ENCODE measurements around the gene CLTCL1.
"Not testable (repeated sequence)": the region's sequence is repeated elsewhere in the genome, so short reads cannot be mapped to it uniquely, and the experiment has no call there.

The CLTCL1 gene

GRCh38 chr22:19158649-19159048 is 132.9 kb downstream of the CLTCL1 start:
- not testable (repeated sequence) for H3K4me1 ChIP-seq (ENCODE audit: control insufficient read depth in 2 of 2, insufficient read depth in 2 of 2, low read length in 2 of 2); H3K4me3 ChIP-seq (ENCODE audit: low read length in 2 of 2); H3K27me3 ChIP-seq (ENCODE audit: control insufficient read depth in 2 of 2, insufficient read depth in 2 of 2, low read length in 2 of 2); H3K27ac ChIP-seq (ENCODE audit: low read depth in 2 of 2, low read length in 2 of 2); H3K36me3 ChIP-seq (ENCODE audit: control insufficient read depth in 2 of 2, insufficient read depth in 2 of 2, low read length in 2 of 2); H3K9me3 ChIP-seq (ENCODE audit: control insufficient read depth in 2 of 2, low read length in 2 of 2); H3K9ac ChIP-seq (ENCODE audit: low read depth in 1 of 2, low read length in 2 of 2)

DNA sequence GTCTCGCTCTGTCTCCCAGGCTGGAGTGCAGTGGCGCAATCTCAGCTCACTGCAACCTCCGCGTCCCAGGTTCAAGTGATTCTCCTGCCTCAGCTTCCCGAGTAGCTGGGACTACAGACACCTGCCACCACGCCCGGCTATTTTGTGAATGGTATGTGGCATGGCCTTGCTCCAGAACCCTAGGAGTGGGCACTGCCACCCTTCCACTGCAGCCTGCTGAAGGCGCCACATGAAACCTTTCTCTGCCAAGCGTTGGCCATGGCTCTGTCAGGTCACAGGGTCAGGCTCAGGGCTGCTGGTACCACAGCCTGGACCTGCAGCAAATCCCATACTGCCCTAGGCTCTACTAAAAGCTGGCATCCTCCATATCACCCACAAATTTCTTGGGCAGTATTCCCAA is 135.4 kb downstream of the CLTCL1 start:
- H3K9ac ChIP-seq (ENCODE audit: low read depth in 1 of 2, low read length in 2 of 2); H3K4me1 ChIP-seq (ENCODE audit: control insufficient read depth in 2 of 2, insufficient read depth in 2 of 2, low read length in 2 of 2); H3K9me3 ChIP-seq (ENCODE audit: control insufficient read depth in 2 of 2, low read length in 2 of 2); H3K27ac ChIP-seq (ENCODE audit: low read depth in 2 of 2, low read length in 2 of 2); H3K36me3 ChIP-seq (ENCODE audit: control insufficient read depth in 2 of 2, insufficient read depth in 2 of 2, low read length in 2 of 2); H3K4me3 ChIP-seq (ENCODE audit: low read length in 2 of 2): not testable (repeated sequence)
- peaks cover 13 to 20% of the 10 kb centered on the region in 2 donors for H3K27me3 ChIP-seq (ENCODE audit: control insufficient read depth in 2 of 2, insufficient read depth in 2 of 2, low read length in 2 of 2)

DNA sequence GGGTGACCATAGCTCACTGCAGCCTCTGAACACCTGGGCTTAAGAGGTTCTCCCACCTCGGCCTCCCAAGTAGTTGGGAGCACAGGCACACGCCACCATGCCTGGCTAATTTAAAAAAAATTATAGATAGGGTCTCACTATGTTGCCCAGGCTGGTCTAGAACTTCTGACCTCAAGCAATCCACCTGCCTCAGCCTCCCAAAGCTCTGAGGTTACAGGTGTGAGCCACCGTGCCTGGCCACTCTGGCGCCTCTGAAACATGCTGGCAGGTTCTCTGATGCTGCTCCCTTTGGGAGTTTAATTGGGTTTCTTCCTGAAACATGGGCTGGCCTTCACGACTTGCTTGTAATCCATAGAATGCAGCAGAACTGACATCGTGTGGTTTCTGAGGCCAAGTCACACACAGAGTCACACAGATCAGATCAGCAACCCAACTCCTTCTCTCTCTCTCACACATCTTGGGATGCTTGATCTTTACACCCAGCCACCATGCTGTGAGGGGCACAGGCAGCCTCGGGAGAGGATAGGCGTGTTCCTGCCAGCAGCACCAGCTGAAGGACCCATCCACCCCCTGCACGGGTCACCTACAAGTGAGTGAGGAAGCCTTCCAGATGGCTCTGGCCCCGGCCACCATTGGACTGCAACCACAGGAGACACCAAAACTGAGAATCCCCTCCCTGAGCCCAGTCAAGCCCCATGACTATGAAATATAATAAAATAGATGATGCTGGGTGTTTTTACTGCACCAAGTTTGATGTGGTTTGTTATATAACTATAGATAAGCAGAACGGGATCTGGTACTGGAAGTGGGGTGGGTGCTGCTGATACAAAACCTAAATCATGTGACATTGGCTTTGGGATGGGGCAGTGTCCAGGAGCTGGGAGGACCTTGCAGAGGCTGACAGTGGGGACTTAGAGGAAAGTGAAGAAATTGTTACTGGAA is 138.3 kb downstream of the CLTCL1 start:
- Histone ChIP-seq H3K27me3 (ENCODE audit: control insufficient read depth in 2 of 2, insufficient read depth in 2 of 2, low read length in 2 of 2) (peaks cover 23 to 33% of the 10 kb centered on the region in 2 donors), H3K4me3 (ENCODE audit: low read length in 2 of 2) (no peak overlapping the region), H3K27ac (ENCODE audit: low read depth in 2 of 2, low read length in 2 of 2) (no peak overlapping the region), H3K9me3 (ENCODE audit: control insufficient read depth in 2 of 2, low read length in 2 of 2) (peaks cover 0 to 2% of the 10 kb centered on the region in 2 donors), H3K4me1 (ENCODE audit: control insufficient read depth in 2 of 2, insufficient read depth in 2 of 2, low read length in 2 of 2) (no peaks in the 10 kb centered on the region), H3K9ac (ENCODE audit: low read depth in 1 of 2, low read length in 2 of 2) (no peak overlapping the region), H3K36me3 (ENCODE audit: control insufficient read depth in 2 of 2, insufficient read depth in 2 of 2, low read length in 2 of 2) (no peaks in the 10 kb centered on the region)

DNA sequence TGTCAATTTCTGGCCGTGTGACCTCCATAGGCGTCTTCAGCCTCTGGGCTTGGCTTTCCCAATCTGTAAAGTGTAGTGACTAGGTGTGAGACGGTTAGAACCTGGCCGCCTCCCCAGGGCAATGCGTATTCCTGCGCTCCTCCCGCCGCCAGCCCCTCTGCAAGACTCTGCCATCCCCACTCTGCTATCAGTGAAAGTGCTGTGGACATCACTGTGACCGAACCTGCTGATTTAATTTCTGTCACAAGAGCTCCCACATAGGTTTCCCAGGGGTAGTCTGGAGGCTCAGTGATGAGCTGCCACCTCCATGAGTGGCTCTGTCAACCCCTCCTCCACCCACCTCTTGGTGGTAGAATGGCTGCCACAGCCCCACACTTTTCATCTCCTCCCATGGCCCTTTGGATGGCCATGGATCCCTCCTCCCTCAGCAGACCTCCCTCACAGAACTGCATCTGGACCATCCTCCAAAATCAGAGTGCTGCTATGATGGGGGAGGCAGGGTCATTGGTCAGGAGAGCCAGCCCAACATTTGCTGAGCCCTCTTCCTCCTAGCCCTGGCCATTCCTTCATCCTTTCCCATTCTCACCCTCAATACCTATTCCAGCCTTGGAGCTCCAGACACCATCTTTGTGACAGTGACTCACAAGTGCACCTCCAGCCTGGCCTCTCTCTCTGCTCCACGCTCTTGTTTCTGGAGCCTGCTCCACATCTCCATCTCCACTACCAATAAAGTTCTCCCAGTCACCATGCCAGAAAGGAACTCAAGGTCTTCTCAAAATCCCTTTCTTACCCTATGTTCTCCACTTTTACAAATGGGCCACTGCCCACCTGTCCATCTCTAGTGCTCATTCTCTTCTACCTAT is 140.0 kb downstream of the CLTCL1 start:
- Histone ChIP-seq H3K4me1 (ENCODE audit: control insufficient read depth in 2 of 2, insufficient read depth in 2 of 2, low read length in 2 of 2) (no peaks in the 10 kb centered on the region), H3K4me3 (ENCODE audit: low read length in 2 of 2) (no peak overlapping the region), H3K36me3 (ENCODE audit: control insufficient read depth in 2 of 2, insufficient read depth in 2 of 2, low read length in 2 of 2) (no peaks in the 10 kb centered on the region), H3K9me3 (ENCODE audit: control insufficient read depth in 2 of 2, low read length in 2 of 2) (peaks cover 0 to 2% of the 10 kb centered on the region in 2 donors), H3K27ac (ENCODE audit: low read depth in 2 of 2, low read length in 2 of 2) (no peak overlapping the region), H3K9ac (ENCODE audit: low read depth in 1 of 2, low read length in 2 of 2) (no peak overlapping the region), H3K27me3 (ENCODE audit: control insufficient read depth in 2 of 2, insufficient read depth in 2 of 2, low read length in 2 of 2) (peaks cover 36 to 47% of the 10 kb centered on the region in 2 donors)

- Histone ChIP-seq H3K4me3 (ENCODE audit: low read length in 2 of 2) (no peak overlapping the region), H3K4me1 (ENCODE audit: control insufficient read depth in 2 of 2, insufficient read depth in 2 of 2, low read length in 2 of 2) (no peaks in the 10 kb centered on the region), H3K9ac (ENCODE audit: low read depth in 1 of 2, low read length in 2 of 2) (no peak overlapping the region), H3K36me3 (ENCODE audit: control insufficient read depth in 2 of 2, insufficient read depth in 2 of 2, low read length in 2 of 2) (no peaks in the 10 kb centered on the region), H3K9me3 (ENCODE audit: control insufficient read depth in 2 of 2, low read length in 2 of 2) (peaks cover 0 to 2% of the 10 kb centered on the region in 2 donors), H3K27ac (ENCODE audit: low read depth in 2 of 2, low read length in 2 of 2) (no peak overlapping the region), H3K27me3 (ENCODE audit: control insufficient read depth in 2 of 2, insufficient read depth in 2 of 2, low read length in 2 of 2) (peaks cover 36 to 47% of the 10 kb centered on the region in 2 donors)
Measured at GRCh38 chr22:19150482-19151328, 140.8 kb downstream of the CLTCL1 start.

- no peak within 1 kb of the TSS for H3K27ac ChIP-seq (ENCODE audit: low read depth in 2 of 2, low read length in 2 of 2)
- H3K9me3 ChIP-seq (ENCODE audit: control insufficient read depth in 2 of 2, low read length in 2 of 2) = peaks cover 0 to 2% of the 10 kb centered on the region in 2 donors
- peaks cover 36 to 47% of the 10 kb centered on the region in 2 donors for H3K27me3 ChIP-seq (ENCODE audit: control insufficient read depth in 2 of 2, insufficient read depth in 2 of 2, low read length in 2 of 2)
- no peak within 1 kb of the TSS for H3K9ac ChIP-seq (ENCODE audit: low read depth in 1 of 2, low read length in 2 of 2)
- H3K4me1 ChIP-seq (ENCODE audit: control insufficient read depth in 2 of 2, insufficient read depth in 2 of 2, low read length in 2 of 2) = no peaks in the 10 kb centered on the region
- no peaks in the 10 kb centered on the region for H3K36me3 ChIP-seq (ENCODE audit: control insufficient read depth in 2 of 2, insufficient read depth in 2 of 2, low read length in 2 of 2)
- H3K4me3 ChIP-seq (ENCODE audit: low read length in 2 of 2) = no peak within 1 kb of the TSS
Measured at GRCh38 chr22:19149991-19150390, 141.5 kb downstream of the CLTCL1 start, which contains the start of gene GSC2. Gene GSC2, minus strand, starts transcription at chr22:19150292. Its CDS starts 9 bp downstream, at chr22:19150283.

DNA sequence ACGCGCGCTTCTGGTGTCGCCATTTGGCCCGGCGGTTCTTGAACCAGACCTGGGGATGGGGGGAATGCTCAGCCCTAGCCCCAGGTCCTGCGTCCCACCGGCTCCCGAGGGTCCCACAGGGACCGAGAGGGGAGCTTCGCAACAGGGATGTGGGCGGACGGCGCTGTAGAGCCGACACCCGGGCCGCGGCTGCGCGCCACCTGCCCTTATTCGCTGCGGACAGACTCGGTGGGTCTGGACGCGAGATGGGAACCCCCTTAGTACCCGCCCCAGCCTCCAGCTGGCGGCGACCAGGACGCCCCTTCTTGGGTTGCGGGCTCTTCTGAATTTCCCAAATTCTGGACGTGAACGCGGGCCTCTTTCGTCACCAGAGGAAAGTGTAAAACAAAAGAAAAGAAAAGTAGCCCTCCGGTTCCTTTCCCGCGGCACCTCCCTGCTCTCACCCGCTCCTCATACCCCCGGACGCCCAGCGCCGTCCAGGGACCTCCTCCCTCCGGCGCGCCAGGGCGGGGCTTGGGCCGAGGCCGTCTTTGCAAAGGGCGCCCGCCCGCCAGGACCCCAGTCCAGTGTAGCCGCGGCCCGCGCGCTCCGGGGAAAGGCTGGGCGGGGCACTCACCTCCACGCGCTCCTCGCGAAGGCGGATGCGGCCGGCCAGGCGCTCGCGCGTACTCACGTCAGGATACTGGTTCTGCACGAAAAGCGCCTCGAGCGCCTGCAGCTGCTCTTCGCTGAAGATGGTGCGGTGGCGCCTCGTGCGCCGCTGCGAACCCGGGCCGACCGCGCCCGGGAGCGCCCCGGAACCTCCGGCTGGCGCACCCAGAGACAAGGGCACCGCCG is 142.3 kb downstream of the CLTCL1 start:
- H3K36me3 ChIP-seq (ENCODE audit: control insufficient read depth in 2 of 2, insufficient read depth in 2 of 2, low read length in 2 of 2) = no peaks in the 10 kb centered on the region
- peaks cover 0 to 2% of the 10 kb centered on the region in 2 donors for H3K9me3 ChIP-seq (ENCODE audit: control insufficient read depth in 2 of 2, low read length in 2 of 2)
- peaks cover 0 to 1% of the 10 kb centered on the region in 2 donors for H3K4me1 ChIP-seq (ENCODE audit: control insufficient read depth in 2 of 2, insufficient read depth in 2 of 2, low read length in 2 of 2)
- no peak overlapping the region for H3K4me3 ChIP-seq (ENCODE audit: low read length in 2 of 2)
- H3K9ac ChIP-seq (ENCODE audit: low read depth in 1 of 2, low read length in 2 of 2) = no peak overlapping the region
- peaks cover 36 to 47% of the 10 kb centered on the region in 2 donors for H3K27me3 ChIP-seq (ENCODE audit: control insufficient read depth in 2 of 2, insufficient read depth in 2 of 2, low read length in 2 of 2)
- no peak overlapping the region for H3K27ac ChIP-seq (ENCODE audit: low read depth in 2 of 2, low read length in 2 of 2)

DNA sequence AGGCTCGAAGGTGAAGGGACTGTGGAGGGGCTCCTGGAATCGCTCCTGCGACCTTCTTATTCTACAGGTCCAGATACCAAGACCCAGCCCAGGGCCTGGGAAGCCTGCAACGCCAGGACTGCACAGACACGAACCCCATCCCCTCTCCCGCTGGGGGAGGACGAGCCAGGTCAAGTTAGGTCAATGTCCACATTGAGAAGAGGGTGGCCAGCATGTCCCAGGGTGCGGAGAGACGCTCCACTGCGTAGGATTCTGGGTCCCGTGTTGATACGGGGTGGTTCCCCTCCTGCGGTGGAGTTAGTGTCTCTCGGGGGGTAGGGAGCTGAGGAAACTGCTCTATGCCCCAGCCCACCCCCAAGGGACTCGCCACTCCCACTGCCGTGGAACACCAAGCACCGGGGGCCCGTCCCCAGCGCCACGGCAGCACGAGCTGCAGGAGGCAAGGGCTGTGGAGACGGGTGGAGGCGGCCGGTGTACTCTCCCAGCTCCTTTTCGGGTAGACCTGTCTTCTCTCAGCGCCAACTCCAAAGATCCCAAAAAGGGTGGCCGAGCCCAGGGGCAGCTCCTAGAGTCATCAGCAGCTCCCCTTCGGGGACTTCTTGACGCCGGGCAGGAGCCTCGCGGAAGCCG is 143.0 kb downstream of the CLTCL1 start:
- Histone ChIP-seq H3K4me1 (ENCODE audit: control insufficient read depth in 2 of 2, insufficient read depth in 2 of 2, low read length in 2 of 2) (peaks cover 5 to 8% of the 10 kb centered on the region in 2 donors), H3K27ac (ENCODE audit: low read depth in 2 of 2, low read length in 2 of 2) (no peak overlapping the region), H3K27me3 (ENCODE audit: control insufficient read depth in 2 of 2, insufficient read depth in 2 of 2, low read length in 2 of 2) (peaks cover 36 to 46% of the 10 kb centered on the region in 2 donors), H3K9ac (ENCODE audit: low read depth in 1 of 2, low read length in 2 of 2) (no peak overlapping the region), H3K36me3 (ENCODE audit: control insufficient read depth in 2 of 2, insufficient read depth in 2 of 2, low read length in 2 of 2) (no peaks in the 10 kb centered on the region), H3K9me3 (ENCODE audit: control insufficient read depth in 2 of 2, low read length in 2 of 2) (peaks cover 0 to 2% of the 10 kb centered on the region in 2 donors), H3K4me3 (ENCODE audit: low read length in 2 of 2) (no peak overlapping the region)
